Activated CD4-positive, alpha-beta T cell treated with anti-CD3 and anti-CD28 coated beads, Interleukin-2, amount 10 ng/mL, durations not matched to agents 24 days and 14 days (primary cell): ENCODE results near the gene C1QC. TPM values are rescaled to one million over a fixed set of nuclear protein-coding genes. Genes with fewer than 3 reads are reported as not detected.
"Not testable (repeated sequence)": the region's sequence is repeated elsewhere in the genome, so short reads cannot be mapped to it uniquely, and the experiment has no call there.

Experiments
- DNase-seq: peaks from one replicate; pipeline ENCODE4 v3.0.0; 2022
- H3K27ac Mint-ChIP-seq: one replicate; pipeline ENCODE4 v1.8.0; 2022; ENCODE audit warnings: mild to moderate bottlenecking, mixed read lengths
- H3K27me3 Mint-ChIP-seq: one replicate; pipeline ENCODE4 v1.8.0; 2022; ENCODE audit warnings: mixed read lengths
- H3K36me3 Mint-ChIP-seq: one replicate; pipeline ENCODE4 v1.8.0; 2022; ENCODE audit warnings: low read depth, mild to moderate bottlenecking, mixed read lengths
- H3K4me1 Mint-ChIP-seq: one replicate; pipeline ENCODE4 v1.8.0; 2021; ENCODE audit warnings: mixed read lengths
- H3K4me3 Mint-ChIP-seq: one replicate; pipeline ENCODE4 v1.8.0; 2022; ENCODE audit warnings: mild to moderate bottlenecking, moderate library complexity, mixed read lengths
- H3K9me3 Mint-ChIP-seq: one replicate; pipeline ENCODE4 v1.8.0; 2021; ENCODE audit warnings: mixed read lengths
- intact Hi-C: fragments of 100-400 bp; cut with micrococcal nuclease; formaldehyde crosslinking; loops from one replicate; pipeline ENCODE4 v1.15.1; 2023
- total RNA-seq: library from RNA; stranded (reverse); gene quantifications from 2 replicates; pipeline ENCODE4 v1.2.3, GENCODE V29; 2022

Gene C1QC
- total RNA-seq, 1 donor from 2014 or later, result not detected

- no peak overlapping the region for H3K27ac Mint-ChIP-seq
- H3K4me1 Mint-ChIP-seq, result no peaks in the 10 kb centered on the region
- no peak overlapping the region for H3K4me3 Mint-ChIP-seq
Measured at GRCh38 chr1:22646384-22646783, 3.0 kb downstream of the C1QC start.

GRCh38 chr1:22650089-22650693 lies 6.8 kb downstream of the C1QC start:
- DNase-seq, result no peak
- H3K9me3 Mint-ChIP-seq, result no peaks in the 10 kb centered on the region
- H3K4me3 Mint-ChIP-seq, result no peak overlapping the region
- intact Hi-C loops, result no loop called here
- H3K36me3 Mint-ChIP-seq, result no peaks in the 10 kb centered on the region
- no peaks in the 10 kb centered on the region for H3K4me1 Mint-ChIP-seq
- no peak overlapping the region for H3K27ac Mint-ChIP-seq
- H3K27me3 Mint-ChIP-seq, result no peaks in the 10 kb centered on the region

More at GRCh38 chr1:22646384-22646783, 3.0 kb downstream of the C1QC start:
- DNase-seq, result no peak
- H3K9me3 Mint-ChIP-seq, result no peaks in the 10 kb centered on the region
- no peaks in the 10 kb centered on the region for H3K27me3 Mint-ChIP-seq
- intact Hi-C loops, result no loop called here
- no peaks in the 10 kb centered on the region for H3K36me3 Mint-ChIP-seq

- Mint-ChIP-seq H3K36me3 (no peaks in the 10 kb centered on the region), H3K4me3 (no peak overlapping the region), H3K9me3 (no peaks in the 10 kb centered on the region), H3K27me3 (no peaks in the 10 kb centered on the region), H3K27ac (no peak overlapping the region), H3K4me1 (no peaks in the 10 kb centered on the region)
- no peak for DNase-seq
- intact Hi-C loops, result no loop called here
Measured at GRCh38 chr1:22651941-22652856, 8.8 kb downstream of the C1QC start.

GRCh38 chr1:22652881-22653316 lies 9.5 kb downstream of the C1QC start, which contains the start of gene C1QB:
TSS of gene C1QB (plus strand) at chr1:22653236. CDS start at chr1:22659463, 6,227 bp downstream.
- no peaks in the 10 kb centered on the region for H3K36me3 Mint-ChIP-seq
- DNase-seq, result no peak
- H3K9me3 Mint-ChIP-seq, result no peaks in the 10 kb centered on the region
- no peak within 1 kb of the TSS for H3K27ac Mint-ChIP-seq
- no peaks in the 10 kb centered on the region for H3K4me1 Mint-ChIP-seq
- no peaks in the 10 kb centered on the region for H3K27me3 Mint-ChIP-seq
- H3K4me3 Mint-ChIP-seq, result no peak within 1 kb of the TSS
- intact Hi-C loops, result no loop called here

GRCh38 chr1:22654692-22655091 lies 11.3 kb downstream of the C1QC start:
- H3K27me3 Mint-ChIP-seq, result no peaks in the 10 kb centered on the region
- no peak overlapping the region for H3K27ac Mint-ChIP-seq
- no peaks in the 10 kb centered on the region for H3K4me1 Mint-ChIP-seq
- no peak overlapping the region for H3K4me3 Mint-ChIP-seq
- H3K9me3 Mint-ChIP-seq, result no peaks in the 10 kb centered on the region
- no peaks in the 10 kb centered on the region for H3K36me3 Mint-ChIP-seq
- no peak for DNase-seq
- intact Hi-C loops, result no loop called here

GRCh38 chr1:22658385-22659163 lies 15.1 kb downstream of the C1QC start:
- H3K9me3 Mint-ChIP-seq, result no peaks in the 10 kb centered on the region

GRCh38 chr1:22660716-22661241 lies 17.3 kb downstream of the C1QC start:
- no peaks in the 10 kb centered on the region for H3K4me1 Mint-ChIP-seq
- H3K4me3 Mint-ChIP-seq, result no peak overlapping the region
- no peaks in the 10 kb centered on the region for H3K36me3 Mint-ChIP-seq
- DNase-seq, result no peak
- no peaks in the 10 kb centered on the region for H3K27me3 Mint-ChIP-seq
- H3K27ac Mint-ChIP-seq, result no peak overlapping the region
- no peaks in the 10 kb centered on the region for H3K9me3 Mint-ChIP-seq
- intact Hi-C loops, result no loop called here

More at GRCh38 chr1:22658385-22659163, 15.1 kb downstream of the C1QC start:
- DNase-seq, result no peak
- no peaks in the 10 kb centered on the region for H3K4me1 Mint-ChIP-seq
- H3K27me3 Mint-ChIP-seq, result no peaks in the 10 kb centered on the region
- intact Hi-C loops, result no loop called here
- H3K36me3 Mint-ChIP-seq, result no peaks in the 10 kb centered on the region
- no peak overlapping the region for H3K27ac Mint-ChIP-seq
- H3K4me3 Mint-ChIP-seq, result no peak overlapping the region

GRCh38 chr1:22661880-22662279 lies 18.4 kb downstream of the C1QC start:
- intact Hi-C loops, result no loop called here
- H3K27me3 Mint-ChIP-seq, result no peaks in the 10 kb centered on the region

GRCh38 chr1:22662318-22662717 lies 18.9 kb downstream of the C1QC start:
- no peak for DNase-seq
- H3K4me3 Mint-ChIP-seq, result no peak overlapping the region
- no peaks in the 10 kb centered on the region for H3K36me3 Mint-ChIP-seq
- intact Hi-C loops, result no loop called here
- H3K27me3 Mint-ChIP-seq, result no peaks in the 10 kb centered on the region
- H3K27ac Mint-ChIP-seq, result no peak overlapping the region
- H3K9me3 Mint-ChIP-seq, result no peaks in the 10 kb centered on the region
- no peaks in the 10 kb centered on the region for H3K4me1 Mint-ChIP-seq

More at GRCh38 chr1:22661880-22662279, 18.4 kb downstream of the C1QC start:
- no peaks in the 10 kb centered on the region for H3K9me3 Mint-ChIP-seq
- H3K27ac Mint-ChIP-seq, result no peak overlapping the region
- H3K4me1 Mint-ChIP-seq, result no peaks in the 10 kb centered on the region
- DNase-seq, result no peak
- H3K4me3 Mint-ChIP-seq, result no peak overlapping the region
- H3K36me3 Mint-ChIP-seq, result no peaks in the 10 kb centered on the region

- Mint-ChIP-seq H3K27me3 (no peaks in the 10 kb centered on the region), H3K27ac (no peak overlapping the region), H3K4me3 (no peak overlapping the region), H3K36me3 (no peaks in the 10 kb centered on the region), H3K4me1 (no peaks in the 10 kb centered on the region), H3K9me3 (no peaks in the 10 kb centered on the region)
- DNase-seq, result no peak
- intact Hi-C loops, result no loop called here
Measured at GRCh38 chr1:22662986-22663408, 19.6 kb downstream of the C1QC start.

GRCh38 chr1:22665752-22666151 lies 22.3 kb downstream of the C1QC start:
- H3K27ac Mint-ChIP-seq, result no peak overlapping the region
- DNase-seq, result no peak
- intact Hi-C loops, result no loop called here
- no peaks in the 10 kb centered on the region for H3K36me3 Mint-ChIP-seq
- no peaks in the 10 kb centered on the region for H3K27me3 Mint-ChIP-seq
- no peaks in the 10 kb centered on the region for H3K4me1 Mint-ChIP-seq
- H3K4me3 Mint-ChIP-seq, result no peak overlapping the region
- no peaks in the 10 kb centered on the region for H3K9me3 Mint-ChIP-seq

- no peaks in the 10 kb centered on the region for H3K9me3 Mint-ChIP-seq
- H3K27me3 Mint-ChIP-seq, result peaks cover 2% of the 10 kb centered on the region
- no peak overlapping the region for H3K27ac Mint-ChIP-seq
- H3K4me3 Mint-ChIP-seq, result no peak overlapping the region
- H3K36me3 Mint-ChIP-seq, result no peaks in the 10 kb centered on the region
- intact Hi-C loops, result no loop called here
- H3K4me1 Mint-ChIP-seq, result no peaks in the 10 kb centered on the region
- DNase-seq, result no peak
Measured at GRCh38 chr1:22666412-22666811, 23.0 kb downstream of the C1QC start.

GRCh38 chr1:22668840-22669239 lies 25.4 kb downstream of the C1QC start:
- H3K27me3 Mint-ChIP-seq, result peaks cover 15% of the 10 kb centered on the region
- H3K36me3 Mint-ChIP-seq, result not testable (repeated sequence)

More at GRCh38 chr1:22668840-22669239, 25.4 kb downstream of the C1QC start:
- DNase-seq, intact Hi-C loops, H3K4me1 Mint-ChIP-seq, H3K9me3 Mint-ChIP-seq, H3K4me3 Mint-ChIP-seq, H3K27ac Mint-ChIP-seq: not testable (repeated sequence)
